ENCODE measurements around the gene DNM3.

DNM3 gene

GRCh38 chr1:171913385-171913784, 72.1 kb downstream of the DNM3 start:
- TF ChIP-seq CTCF (IDR thresholded peaks at IDR 0.05; ENCODE audit: borderline replicate concordance, control extremely low read depth, extremely low read depth, insufficient read depth, missing control alignments), result no peak
- no peak for DNase-seq (ENCODE audit: low spot score)
- in situ Hi-C loops (cut with MboI; ENCODE audit: low sequenced_read_pairs, unreplicated experiment), result no loop called here

GRCh38 chr1:171916315-171916771, 75.0 kb downstream of the DNM3 start:
- DNase-seq (ENCODE audit: low spot score), result no peak
- in situ Hi-C loops (cut with MboI; ENCODE audit: low sequenced_read_pairs, unreplicated experiment), result no loop called here
- TF ChIP-seq CTCF (IDR thresholded peaks at IDR 0.05; ENCODE audit: borderline replicate concordance, control extremely low read depth, extremely low read depth, insufficient read depth, missing control alignments), result no peak

GRCh38 chr1:171917331-171917730, 76.0 kb downstream of the DNM3 start:
- TF ChIP-seq CTCF (IDR thresholded peaks at IDR 0.05; ENCODE audit: borderline replicate concordance, control extremely low read depth, extremely low read depth, insufficient read depth, missing control alignments), result no peak
- in situ Hi-C loops (cut with MboI; ENCODE audit: low sequenced_read_pairs, unreplicated experiment), result no loop called here
- DNase-seq (ENCODE audit: low spot score), result no peak

GRCh38 chr1:171919891-171920887, 78.9 kb downstream of the DNM3 start:
- in situ Hi-C loops (cut with MboI; ENCODE audit: low sequenced_read_pairs, unreplicated experiment), result no loop called here
- no peak for TF ChIP-seq CTCF (IDR thresholded peaks at IDR 0.05; ENCODE audit: borderline replicate concordance, control extremely low read depth, extremely low read depth, insufficient read depth, missing control alignments)
- no peak for DNase-seq (ENCODE audit: low spot score)

GRCh38 chr1:171922999-171923398, 81.7 kb downstream of the DNM3 start:
- in situ Hi-C loops (cut with MboI; ENCODE audit: low sequenced_read_pairs, unreplicated experiment), result no loop called here

GRCh38 chr1:171929121-171929520, 87.8 kb downstream of the DNM3 start:
- no peak for TF ChIP-seq CTCF (IDR thresholded peaks at IDR 0.05; ENCODE audit: borderline replicate concordance, control extremely low read depth, extremely low read depth, insufficient read depth, missing control alignments)
- in situ Hi-C loops (cut with MboI; ENCODE audit: low sequenced_read_pairs, unreplicated experiment), result no loop called here
- no peak for DNase-seq (ENCODE audit: low spot score)

More at GRCh38 chr1:171922999-171923398, 81.7 kb downstream of the DNM3 start:
- no peak for DNase-seq (ENCODE audit: low spot score)
- TF ChIP-seq CTCF (IDR thresholded peaks at IDR 0.05; ENCODE audit: borderline replicate concordance, control extremely low read depth, extremely low read depth, insufficient read depth, missing control alignments), result no peak

All from GM13976 (cell line).